ENCODE measurements around the gene DTX3.

Gene DTX3

DNA sequence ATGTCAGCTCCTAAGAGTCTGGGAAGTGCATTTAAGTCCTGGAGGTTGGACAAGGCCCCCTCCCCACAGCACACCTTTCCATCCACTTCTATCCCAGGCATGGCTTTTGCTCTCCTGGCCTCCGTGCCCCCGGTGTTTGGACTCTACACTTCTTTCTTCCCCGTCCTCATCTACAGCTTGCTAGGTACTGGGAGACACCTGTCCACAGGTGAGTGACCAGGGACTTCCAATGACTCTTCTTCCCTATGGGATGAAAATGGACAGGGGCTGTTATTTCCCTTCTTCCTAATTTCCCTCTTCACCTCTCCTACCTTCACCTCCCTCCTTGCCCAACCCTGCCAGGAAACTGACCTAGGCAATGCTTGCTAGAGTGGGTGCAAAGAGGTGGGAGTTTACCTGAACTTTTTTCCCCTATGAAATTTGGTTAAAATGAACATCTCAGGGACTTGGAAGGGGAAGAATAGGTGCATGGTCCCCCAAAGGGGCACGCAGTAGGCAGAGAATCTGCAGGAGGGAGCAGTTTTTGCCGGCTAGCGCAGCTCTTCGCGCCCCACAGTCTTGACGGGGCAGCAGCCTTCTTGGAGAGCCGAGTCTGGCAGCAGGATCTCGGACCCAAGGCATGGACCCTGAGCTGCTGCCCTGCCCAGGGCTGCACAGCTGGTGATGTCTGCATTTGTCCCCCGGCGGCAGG lies 15.8 kb downstream of the DTX3 start:
- no peak for DNase-seq (ENCODE audit: low spot score)

DNA sequence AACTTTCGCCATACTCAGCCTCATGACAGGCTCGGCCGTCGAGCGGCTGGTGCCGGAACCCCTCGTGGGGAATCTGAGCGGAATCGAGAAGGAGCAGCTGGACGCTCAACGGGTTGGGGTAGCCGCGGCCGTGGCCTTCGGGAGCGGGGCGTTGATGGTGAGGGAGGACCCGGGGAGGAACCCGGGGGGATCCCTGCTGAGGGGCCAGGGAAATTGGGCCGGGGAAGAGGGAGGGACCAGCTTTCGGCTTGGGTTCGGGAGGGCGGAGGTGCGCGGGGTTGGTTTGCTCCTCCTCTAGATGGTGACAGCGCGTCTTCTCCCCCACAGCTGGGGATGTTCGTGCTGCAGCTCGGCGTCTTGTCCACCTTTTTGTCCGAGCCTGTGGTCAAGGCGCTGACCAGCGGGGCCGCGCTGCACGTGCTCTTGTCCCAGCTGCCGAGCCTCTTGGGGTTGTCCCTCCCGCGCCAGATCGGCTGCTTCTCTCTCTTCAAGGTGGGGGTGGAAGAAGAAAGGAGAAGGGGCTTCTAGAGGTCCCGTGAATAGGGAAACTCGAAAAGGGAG lies 16.4 kb downstream of the DTX3 start:
- peak; percentile 61 for DNase-seq (ENCODE audit: low spot score)

DNA sequence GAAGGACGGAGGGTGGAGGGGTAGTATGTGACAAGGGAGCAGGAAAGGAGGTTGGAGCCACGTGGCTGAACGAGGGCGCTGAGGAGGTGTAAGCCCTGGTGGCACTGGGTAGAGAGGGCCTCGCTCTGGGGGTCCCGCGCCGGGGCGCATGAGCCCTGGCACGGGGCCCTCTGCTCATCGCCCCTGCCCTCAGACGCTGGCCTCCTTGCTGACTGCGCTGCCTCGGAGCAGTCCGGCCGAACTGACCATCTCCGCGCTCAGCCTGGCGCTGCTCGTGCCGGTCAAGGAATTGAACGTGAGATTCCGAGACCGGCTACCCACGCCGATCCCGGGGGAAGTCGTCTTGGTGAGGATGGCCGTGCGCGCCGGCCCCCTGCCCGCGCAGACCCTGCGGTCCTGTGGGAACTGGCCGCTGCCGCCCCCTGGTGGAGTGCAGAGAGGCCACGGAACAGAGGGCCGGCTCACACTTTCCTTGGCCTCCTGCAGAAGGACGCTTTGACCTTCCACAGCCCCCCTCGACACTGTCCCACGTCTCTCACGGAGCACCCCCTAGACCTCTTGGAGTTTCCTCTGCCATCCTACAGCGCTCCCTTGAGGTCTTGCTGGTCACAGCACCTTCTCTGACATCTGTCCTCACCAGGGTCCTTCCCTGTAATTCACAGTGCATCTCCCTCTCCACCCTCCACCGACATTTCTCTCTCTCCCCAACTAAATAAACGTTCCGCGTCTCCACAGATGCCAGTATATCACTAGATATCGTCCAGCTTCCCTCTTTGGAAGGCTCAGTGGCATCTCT lies 17.1 kb downstream of the DTX3 start:
- DNase-seq (ENCODE audit: low spot score) = peak; percentile 91

DNA sequence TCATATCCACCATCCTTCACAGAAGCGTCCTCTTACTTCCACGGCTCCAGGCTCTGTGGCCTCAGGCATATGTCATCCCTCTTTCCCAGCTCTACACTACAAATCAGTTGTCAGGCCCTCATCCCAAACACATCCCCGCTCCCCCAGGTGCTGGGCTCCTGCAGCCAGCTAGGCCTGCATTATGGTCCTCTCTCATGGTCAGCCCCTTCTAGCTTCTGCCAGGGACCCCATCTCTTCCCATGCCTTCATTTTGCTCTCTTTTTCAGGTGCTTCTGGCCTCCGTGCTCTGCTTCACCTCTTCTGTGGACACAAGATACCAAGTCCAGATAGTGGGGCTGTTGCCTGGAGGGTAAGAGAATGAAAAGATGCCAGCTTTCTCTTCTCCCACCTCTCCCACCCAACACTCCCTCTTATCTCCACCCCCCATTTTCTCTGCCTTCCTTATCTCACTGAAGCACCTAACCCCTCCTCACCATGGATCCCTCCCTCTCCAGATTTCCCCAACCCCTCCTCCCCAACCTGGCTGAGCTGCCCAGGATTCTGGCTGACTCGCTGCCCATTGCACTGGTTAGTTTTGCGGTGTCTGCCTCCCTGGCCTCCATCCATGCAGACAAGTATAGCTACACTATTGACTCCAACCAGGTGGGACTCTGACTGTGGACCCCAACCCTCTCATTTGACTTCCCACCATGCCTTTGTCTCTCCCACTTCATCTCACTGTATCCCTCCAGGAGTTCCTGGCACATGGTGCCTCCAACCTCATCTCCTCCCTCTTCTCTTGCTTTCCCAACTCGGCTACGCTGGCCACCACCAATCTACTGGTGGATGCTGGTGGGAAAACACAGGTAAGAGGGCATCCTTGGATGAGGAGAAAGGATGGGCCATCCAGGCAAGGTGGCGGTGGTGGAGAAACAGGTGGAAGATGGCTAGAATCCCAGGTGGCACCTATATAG lies 17.9 kb downstream of the DTX3 start:
- DNase-seq (ENCODE audit: low spot score) = no peak

DNA sequence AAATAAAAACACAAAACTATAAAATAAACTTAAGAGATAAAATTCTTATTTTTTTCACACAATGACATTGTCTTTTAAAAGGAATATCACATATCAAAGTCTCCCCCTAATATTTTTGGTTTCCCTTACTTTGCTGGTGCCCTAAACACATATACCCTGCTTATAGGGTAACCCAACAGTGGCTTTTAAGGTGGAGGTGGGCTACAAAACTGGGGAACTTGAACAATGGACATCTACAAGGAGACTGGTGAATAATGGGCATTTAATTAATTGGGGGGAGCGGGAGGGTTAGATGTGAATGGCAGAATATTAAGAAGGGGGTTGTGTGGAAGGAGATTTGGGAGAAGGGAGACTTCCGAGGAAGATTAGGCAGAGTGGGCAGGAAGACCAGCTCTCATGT lies 18.8 kb downstream of the DTX3 start:
- DNase-seq (ENCODE audit: low spot score) = no peak

DNA sequence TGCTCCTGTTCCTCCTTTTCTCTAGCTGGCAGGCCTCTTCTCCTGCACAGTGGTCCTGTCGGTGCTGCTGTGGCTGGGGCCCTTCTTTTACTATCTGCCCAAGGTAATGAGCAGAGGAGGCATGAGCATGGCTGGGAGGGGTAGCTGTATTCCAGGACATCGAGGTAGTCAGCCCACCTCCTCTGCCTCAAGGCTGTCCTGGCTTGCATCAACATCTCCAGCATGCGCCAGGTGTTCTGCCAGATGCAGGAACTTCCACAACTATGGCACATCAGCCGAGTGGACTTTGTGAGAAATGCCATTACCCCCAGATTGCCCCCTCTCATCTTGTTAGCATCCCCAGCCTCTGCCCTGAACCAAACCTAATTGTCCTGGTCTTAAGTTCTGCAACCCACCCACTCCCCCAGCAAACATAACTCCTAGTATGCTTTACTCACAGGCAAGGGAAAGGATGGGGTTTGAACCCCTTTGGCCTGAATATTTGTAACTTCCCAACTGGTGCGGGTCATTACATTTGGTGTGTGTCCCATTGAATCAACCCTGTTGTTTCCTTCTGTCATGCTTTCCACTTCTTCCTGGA lies 19.3 kb downstream of the DTX3 start:
- DNase-seq (ENCODE audit: low spot score) = no peak

DNA sequence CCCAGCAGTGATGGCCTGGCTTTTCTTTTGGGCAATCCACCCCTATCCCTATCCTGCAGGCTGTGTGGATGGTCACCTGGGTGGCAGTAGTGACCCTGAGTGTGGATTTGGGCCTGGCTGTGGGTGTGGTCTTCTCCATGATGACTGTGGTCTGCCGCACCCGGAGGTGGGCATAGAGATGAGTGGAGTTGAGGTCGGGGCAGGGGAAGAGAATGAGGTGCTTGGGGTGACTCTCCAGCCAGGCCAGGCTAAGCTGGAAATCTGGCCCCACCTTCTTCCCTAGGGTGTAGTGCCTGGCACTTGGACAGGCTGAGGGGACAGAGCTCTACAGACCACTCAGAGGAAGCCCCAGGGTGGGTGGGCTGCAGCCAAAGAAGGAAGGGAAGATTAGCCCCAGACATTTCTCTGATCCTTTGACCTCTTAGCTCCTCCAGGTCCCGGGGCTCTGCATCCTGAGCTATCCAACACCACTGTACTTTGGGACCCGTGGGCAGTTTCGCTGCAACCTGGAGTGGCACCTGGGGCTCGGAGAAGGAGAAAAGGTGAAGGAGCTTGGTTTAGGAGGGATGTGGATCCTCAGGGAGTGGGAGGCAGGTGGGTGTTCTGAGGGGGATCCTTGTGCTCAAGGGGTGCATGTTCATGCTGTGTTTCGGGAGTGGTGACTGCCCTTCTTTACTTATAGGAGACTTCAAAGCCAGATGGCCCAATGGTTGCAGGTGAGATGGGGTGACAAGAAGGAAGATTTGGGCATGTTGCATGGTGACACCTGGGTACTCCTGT lies 20.0 kb downstream of the DTX3 start:
- no peak for DNase-seq (ENCODE audit: low spot score)

DNA sequence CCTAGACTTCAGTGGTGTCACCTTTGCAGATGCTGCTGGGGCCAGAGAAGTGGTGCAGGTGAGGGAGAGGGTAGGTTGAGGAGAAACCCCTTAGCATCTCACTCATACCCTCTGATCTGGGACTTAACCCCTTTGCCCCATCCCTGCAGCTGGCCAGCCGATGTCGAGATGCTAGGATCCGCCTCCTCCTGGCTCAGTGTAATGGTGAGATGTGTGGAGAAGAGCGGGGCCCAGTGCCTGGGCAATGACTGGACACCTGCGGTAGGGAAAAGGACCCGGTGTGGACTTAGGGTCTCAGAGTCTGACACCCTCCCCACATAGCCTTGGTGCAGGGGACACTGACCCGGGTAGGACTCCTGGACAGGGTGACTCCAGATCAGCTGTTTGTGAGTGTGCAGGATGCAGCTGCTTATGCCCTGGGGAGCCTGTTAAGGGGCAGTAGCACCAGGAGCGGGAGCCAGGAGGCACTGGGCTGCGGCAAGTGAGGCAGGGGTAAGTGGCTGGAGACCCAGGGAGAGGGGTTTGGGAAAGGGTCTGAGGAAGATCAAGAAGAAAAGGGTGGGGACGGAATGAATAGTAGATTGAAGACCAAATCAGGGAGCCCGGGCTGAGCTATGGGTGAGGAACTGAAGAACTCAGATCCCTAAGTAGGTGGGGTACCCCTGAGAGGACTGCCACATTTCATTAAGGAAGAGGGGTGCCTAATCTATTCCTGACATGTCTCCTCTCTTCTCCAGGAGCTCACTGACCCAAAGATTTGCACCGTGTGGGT lies 20.8 kb downstream of the DTX3 start:
- no peak for DNase-seq (ENCODE audit: low spot score)

DNA sequence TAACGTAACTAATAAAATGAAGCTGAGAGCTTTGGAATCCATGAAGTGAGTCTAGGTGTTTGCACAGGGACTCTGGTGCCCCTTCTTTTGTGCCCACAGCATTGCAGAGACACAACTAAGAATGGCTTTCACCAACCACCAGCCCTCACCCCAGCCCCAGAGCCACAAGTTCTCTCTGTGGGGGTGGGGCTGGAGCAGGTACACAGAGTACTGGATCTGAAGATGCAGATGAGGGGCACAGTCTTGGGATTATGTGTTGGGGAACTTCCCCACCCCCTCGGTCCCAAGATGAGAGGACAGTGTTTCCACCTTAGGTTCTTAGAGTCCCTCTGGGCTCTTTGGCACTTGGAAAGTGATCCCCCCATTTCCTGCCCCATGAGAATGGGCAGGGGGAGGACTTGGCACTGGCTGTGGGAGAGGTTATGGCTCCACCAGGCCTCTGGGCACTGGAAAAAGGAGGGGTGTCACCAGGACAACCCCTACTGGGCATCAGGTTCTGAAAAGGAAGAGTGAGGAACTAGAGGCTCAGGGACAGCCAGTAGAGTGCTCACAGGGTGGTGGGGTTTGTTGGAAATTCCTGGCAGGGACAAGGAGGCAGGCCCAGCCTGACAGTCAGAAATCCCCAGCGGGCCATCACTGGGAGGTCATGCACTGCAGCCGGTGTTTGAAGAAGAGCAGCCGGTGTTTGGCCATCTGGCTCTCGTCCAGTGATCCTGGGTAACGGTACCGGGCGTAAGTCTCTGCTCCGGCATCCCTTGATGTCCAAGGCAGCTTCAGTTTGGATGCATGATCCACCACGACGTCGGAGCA lies 21.7 kb downstream of the DTX3 start:
- no peak for DNase-seq (ENCODE audit: low spot score)

DNA sequence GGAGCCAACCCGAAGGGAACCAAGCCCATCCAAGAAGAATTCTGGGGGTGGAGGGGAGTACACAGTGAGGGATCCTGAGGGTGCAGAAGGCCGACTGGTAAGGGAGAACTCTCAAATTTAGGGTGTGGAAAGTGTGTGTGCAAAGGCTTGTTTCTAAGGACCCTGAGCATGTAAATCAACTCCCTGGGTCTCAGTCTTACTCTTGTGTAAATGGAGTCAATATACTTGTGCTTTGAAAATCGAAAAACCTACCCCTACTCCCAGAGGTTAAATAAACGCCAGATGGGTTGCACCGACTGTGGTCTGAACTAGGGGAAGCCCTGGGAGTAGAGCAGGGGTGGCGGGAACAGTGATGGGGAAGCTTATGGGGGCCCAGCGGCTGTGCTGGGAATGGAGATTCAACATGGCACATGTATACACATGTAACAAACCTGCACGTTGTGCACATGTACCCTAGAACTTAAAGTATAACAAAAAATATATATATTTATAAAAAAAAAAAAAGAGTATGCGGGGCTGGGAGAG lies 22.4 kb downstream of the DTX3 start:
- DNase-seq (ENCODE audit: low spot score) = no peak

DNA sequence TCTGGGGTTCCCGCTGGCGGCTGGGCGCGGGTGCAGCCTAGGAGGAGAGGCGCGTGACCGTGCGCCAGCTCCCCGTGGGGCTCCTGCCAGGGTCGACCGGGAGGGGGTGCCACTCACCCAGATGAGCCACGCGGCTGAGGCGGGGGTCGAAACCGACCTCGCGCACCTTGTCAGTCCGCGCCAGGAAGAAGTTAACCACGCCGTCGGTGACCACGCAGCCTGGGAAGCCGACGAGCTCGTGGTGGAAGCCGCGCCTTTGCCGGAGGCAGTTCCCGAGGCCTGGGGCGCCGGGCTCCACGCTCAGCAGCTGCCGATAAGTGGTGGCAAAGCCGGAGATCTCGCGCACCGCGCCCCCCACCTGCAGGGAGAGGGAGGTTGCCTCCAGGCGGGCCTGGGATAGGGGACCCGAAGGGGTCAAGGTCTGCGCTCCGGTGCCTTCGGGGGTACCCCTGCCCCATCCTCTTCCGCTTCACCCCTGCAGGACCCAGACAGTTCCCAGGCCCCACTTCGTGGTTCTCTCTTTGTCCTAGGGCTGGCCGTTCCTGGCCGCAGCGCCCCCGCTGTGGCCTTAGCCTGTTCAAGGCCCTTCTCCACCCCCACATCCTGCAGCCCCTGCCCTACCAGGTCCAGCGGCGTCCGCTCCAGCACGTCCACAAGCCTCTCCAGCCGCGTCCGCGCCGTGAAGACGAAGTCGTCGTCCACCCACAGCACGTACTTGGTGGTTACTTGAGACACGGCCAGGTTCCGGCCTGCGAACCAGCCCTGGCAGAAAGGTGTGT lies 23.1 kb downstream of the DTX3 start:
- peak; percentile 44 for DNase-seq (ENCODE audit: low spot score)

DNA sequence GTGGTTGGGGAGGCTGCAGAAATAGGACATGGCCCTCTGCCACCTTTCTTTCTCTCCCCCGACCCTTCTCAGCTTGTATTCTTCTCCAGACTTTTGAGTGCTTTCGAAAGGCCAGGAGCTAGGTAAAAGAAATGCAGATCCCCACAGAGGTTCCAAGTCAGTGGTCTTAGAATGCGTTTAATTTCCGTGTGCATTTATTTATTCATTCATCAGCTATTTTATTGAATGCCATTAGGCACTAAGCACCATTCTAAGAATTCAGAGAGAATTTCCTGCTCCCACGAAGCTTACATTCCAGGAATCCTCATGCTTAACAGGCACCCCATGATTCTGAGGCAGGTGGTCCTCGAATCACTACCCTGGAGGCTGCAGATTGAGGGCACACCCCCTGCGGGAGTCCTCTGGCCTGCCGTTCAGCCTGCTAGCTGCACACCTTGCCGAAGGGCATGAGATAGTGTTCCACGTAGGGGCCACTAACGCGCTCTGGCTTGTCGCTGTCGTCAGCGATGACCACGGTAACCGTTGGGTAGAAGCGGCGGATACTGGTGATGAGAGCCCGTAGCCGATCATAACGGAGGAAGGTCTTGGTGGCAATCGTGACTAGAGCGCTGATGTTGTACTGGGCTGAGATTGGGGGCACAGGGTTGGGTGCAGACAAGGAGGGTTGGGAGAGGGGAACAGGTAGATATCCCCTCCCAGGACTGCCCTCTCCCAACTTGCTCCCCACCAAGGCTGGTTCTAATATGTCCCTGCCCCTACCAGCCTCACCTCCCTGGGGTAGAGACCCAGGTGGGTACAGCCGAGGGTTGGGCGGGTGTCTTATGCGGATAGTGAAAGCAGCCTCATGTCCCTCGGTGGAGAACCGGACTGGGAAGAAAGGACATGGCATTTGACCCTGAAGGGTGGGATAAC lies 23.9 kb downstream of the DTX3 start:
- no peak for DNase-seq (ENCODE audit: low spot score)

DNA sequence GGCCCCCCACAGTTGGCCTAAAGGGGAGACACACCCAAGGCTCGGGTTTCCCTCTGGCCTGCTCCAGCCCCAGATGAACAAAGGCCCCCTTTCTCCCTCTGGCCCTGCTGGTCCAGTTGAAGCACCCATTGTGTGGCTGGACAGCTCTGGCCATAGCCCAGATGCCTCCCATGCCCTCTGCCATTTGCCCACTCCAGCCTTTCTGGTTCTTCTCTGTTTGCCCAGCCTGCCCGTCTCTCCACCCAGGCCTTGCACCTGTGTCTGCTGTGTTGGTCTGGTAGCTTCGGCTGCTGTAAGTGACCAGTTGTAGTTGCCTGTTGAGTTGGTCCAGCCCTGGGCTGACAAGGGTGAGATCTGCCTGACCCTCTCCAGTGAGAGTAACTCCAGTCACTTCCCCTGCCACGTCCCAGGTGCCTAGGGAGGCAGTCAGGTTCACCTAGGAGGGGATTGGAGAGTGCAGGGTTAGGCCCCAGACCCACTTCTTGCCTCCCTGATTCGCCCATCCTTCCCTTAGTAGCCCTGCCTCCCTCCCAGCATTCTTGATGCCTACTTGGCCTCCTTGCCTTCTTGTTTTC lies 25.4 kb downstream of the DTX3 start:
- DNase-seq (ENCODE audit: low spot score) = no peak

DNA sequence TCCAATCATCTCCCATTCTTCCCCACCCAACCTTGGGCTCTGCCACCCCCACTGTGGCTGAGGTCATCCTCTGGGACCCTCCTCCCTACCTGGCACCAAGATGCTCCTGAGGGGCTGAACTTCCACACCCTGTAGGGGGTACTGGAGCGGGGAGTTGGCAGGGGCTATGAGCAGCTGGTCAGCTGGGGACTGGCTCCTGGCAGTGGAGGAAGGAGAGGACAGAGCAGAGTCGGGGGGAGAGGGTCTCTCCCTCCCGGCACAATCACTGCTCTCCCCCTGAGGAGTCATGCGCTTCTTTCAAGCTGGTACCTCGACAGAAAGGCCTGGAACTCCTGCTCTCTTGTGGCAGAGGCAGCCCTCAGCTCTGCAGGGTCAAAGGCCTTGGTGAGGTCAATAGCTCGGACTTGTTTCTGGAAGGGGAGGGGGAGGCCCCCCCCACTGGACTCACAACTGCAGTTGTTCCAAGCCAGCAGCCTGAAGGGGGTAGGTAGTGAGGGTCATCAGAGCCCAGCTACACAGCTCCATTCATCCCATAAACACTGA lies 26.3 kb downstream of the DTX3 start:
- DNase-seq (ENCODE audit: low spot score) = no peak

DNA sequence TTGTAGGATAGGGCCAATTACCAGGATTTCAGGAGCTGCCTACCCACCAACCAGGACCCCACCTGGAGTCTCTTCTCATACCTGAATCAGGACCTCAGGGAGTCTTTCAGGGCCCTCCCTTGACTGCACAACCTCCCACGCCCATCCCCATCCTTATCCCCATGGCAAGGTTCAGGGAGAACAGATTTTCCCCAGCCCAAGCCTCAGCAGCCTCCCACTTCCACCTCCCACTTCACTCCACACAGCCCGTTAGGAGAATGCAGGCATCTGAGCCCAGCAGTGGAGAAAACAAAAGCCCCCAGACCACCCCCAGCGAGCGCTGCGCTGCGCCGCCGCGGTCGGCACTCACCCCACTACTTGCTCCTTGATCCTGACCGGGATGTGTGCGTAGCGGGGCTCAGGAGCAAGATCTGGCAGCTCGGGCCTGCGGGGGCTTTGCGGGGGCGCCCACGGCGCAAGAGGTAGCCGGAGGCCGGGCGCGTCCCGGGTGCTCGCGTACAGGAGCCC lies 27.0 kb downstream of the DTX3 start:
- DNase-seq (ENCODE audit: low spot score) = no peak
